Ureter (tissue), 1 donor: Measurements from ENCODE around the gene C2orf74. TPM values are rescaled to one million over a fixed set of nuclear protein-coding genes. Genes with fewer than 3 reads are reported as not detected.
"Not testable (repeated sequence)": the region's sequence is repeated elsewhere in the genome, so short reads cannot be mapped to it uniquely, and the experiment has no call there.

Experiments used
- DNase-seq: peaks from one replicate; pipeline ENCODE4 v3.0.0-alpha.2; 2020; ENCODE audit warnings: low spot score
- total RNA-seq: library from RNA; stranded (reverse); gene quantifications from one replicate; pipeline ENCODE4 v1.2.4, GENCODE V29; 2023
- donor health status: DM: yes; HTN: yes; CAD: no.

The C2orf74 gene
- total RNA-seq, 1 donor from 2014 or later = 18.2 TPM

DNA sequence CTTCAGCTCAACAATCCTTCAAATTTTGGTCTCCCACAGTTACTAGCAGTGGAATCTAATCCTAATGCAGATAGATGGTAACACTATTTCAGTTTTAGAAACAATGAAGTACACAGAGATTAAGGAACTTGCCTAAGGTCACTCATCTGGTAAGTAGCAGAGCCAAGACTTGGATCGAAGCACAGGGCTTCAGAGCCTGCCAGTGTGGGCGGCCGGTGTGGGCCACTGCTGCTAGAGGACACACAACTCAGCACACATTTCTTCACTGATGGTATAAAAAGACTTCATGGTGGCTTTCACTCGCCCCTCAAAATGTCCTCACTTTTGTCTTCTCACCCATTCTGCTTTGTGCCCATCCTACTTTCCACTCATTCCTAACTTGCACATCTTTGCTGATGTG, 11.1 kb downstream of the C2orf74 start:
- no peak for DNase-seq

DNA sequence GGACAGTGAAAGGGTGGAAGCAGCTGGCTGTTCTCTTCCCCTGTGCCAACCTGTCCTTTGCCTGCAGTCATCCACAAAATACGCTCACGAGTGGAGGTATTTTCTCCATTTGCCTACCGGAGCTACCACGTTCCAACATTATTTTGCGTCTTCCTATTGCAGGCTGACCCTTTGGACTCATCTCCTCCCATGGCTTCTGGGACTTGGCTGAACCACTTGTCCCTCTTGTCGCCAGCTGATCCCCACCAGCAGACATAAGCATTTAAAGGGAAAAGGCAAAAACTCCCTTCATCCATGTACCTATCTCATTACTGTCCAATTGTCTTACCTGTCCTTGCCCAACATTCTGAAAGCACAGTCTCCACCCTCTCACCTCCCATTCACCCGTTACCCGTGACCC, 13.0 kb downstream of the C2orf74 start:
- no peak for DNase-seq

- peak; percentile 94 for DNase-seq
These were observed 15.1 kb downstream of the C2orf74 start for GRCh38 chr2:61176755-61177726.

DNA sequence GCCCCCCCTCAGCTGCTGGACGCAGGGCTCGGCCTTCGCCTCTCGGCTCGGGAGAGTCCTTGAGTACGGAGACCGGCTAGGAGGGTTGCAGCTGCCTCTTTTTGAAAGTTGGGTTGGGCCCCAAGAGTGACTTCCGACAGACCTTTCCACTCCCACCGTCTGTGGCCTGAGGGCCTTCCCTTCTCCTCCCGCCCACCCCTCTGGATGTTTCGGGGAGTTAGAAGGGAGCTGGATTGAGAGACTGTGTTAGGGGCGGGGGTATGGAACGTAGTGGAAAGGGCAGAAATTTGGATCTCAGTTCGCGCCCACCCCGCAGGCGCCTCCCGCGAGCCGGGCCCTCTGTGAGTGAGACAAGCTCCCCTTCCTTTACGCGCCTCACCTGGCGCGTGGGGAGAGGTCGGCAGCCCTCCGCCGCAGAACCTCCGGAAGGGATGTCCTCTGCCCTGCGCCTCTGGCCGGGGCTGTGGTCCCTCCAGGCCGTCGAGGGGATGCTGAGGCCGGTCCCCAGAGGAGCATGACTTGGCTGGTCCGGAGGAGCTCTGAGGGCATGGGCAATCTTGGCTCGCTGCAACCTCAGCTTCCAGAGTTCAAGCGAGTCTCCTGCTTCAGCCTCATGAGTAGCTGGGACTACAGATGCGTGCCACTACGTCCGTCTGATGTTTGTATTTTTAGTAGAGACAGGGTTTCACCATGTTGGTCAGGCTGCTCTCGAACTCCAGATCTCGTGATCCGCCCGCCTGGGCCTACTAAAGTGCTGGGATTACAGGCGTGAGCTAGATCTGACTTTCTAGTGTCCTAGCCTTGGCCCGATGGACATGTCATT, 15.9 kb downstream of the C2orf74 start:
- DNase-seq = peak; percentile 55

- no peak for DNase-seq
These were observed 16.9 kb downstream of the C2orf74 start for GRCh38 chr2:61178603-61179545.

GRCh38 chr2:61179701-61180639, 18.0 kb downstream of the C2orf74 start:
- peak; percentile 67 for DNase-seq

DNA sequence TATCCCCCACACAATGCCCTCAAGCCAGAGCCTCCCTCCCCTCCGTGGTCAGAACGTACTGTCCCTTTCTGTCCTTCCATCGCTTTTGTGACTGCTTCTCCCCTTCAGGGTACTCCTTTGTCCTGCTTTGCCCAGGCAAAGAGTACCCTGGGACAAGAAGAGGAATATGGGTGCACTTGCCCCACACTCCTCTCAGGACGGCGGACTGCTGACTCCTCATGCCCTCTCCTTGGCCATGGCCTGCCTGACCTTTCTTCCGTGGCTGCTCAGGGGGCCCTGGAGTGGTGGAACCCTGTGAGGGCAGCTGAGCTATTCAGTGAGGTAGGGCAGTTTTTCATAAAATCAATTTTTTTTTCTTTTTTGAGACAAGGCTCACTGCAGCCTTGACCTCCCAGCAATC, 18.7 kb downstream of the C2orf74 start:
- DNase-seq = no peak

GRCh38 chr2:61181382-61182058, 19.5 kb downstream of the C2orf74 start:
- no peak for DNase-seq

DNA sequence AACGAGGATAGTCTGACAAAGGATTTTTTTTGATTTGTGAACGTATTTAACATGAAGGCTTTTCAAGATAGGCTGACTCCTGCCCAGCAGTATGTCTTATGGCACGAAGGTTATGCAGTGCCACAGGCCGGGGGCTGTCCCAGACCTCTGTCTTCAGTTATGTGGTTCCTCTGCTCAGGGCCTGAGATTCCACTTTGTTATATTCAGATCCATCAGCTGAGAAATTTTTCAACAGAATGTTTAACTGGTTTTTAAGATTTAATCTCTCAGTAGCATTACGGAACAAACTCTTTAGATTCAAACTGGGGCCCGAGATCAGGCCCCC, 20.0 kb downstream of the C2orf74 start:
- no peak for DNase-seq

GRCh38 chr2:61183795-61184194, 21.8 kb downstream of the C2orf74 start:
- no peak for DNase-seq

- DNase-seq = no peak
These were observed 22.3 kb downstream of the C2orf74 start for GRCh38 chr2:61184263-61184662.

GRCh38 chr2:61185231-61185728, 23.3 kb downstream of the C2orf74 start:
- DNase-seq = no peak

DNA sequence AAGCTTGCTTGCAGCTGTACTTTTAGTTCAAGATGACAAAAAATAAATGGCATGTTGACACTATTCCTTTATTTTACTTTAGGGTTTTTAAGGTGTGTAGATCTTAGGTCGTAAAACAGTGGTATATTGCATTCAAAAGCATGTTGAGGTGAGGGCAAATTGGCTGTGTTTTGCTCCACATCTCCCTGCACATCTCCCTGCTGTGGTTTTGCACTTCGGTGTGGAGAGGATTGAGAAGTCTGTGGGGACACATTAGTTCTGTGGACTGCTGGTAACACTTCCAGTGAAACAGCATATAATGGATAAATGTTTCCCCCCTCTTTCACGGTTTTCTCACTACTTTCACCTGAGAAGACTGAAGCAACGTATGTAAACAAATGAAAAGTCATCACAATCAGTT, 25.1 kb downstream of the C2orf74 start:
- DNase-seq = no peak

DNA sequence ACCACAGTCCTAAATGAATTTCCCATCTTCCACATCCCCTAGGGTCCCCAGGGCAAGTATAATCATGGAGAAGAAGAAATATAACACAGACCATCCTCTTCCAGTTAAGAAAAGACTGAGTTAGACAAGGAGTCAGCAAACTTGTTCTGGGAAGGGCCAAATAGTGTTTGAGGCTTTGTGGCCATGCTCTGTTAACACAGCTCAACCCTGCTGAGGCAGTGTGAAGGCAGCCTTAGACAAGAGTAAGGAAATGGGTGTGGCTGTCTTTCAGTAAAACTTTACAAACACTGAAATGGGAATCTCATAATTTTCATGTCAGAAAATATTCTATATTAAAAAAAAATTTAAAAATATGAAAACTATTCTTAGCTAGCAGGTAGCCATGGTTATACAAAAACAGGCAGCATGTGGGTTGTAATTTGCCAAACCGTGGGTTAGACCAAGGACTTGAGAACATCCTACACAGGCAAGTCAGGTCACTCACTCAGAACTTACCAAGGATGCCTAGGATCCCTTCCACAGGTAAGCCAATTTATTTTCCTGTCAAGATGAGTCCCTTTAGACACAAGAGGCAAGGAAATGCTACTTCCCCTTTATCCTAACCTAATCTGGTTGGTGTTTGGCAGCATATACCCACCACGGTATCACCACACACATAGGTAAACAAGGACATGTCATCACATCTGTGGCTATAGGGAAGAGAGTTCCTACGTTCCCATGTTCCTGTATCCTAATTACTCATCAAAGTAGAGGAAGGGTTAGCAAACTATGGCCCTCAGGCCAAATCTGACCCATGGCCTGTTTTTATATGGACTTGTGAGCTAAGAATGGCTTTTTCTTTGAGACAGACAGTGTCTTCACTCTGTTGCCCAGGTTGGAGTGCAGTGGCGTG, 31.9 kb downstream of the C2orf74 start:
- no peak for DNase-seq

- DNase-seq = not testable (repeated sequence)
These were observed 32.7 kb downstream of the C2orf74 start for GRCh38 chr2:61194646-61195045.

- no peak for DNase-seq
These were observed 34.7 kb downstream of the C2orf74 start for GRCh38 chr2:61196671-61197070.

DNA sequence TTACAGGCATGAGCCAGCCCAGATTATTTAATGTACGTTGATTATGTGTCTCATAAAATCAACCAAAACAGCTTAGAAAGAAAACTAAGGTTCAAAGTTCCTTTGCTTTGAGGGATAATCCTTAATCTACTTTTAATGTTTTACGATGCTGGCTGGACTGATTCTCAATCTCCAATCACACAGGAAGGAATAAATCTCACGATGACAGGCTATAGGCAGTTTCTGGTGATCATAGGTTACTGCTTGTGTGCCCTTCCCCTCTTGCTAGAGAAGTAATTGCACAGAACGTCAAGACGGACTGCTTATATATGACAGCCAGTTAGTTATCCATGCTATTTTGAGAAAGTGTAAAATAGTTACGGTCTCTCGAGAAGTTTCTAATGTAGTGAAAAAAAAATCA, 43.1 kb downstream of the C2orf74 start:
- DNase-seq = no peak

- no peak for DNase-seq
These were observed 48.5 kb downstream of the C2orf74 start for GRCh38 chr2:61210332-61210981.
